SIG-M5 treated with dmso at 0.1 percent for 504 hours (cell line): ENCODE measurements around the gene THOC5.
"Not testable (repeated sequence)": the region's sequence is repeated elsewhere in the genome, so short reads cannot be mapped to it uniquely, and the experiment has no call there.

Experiments used
- DNase-seq: peaks from one replicate; lab custom pipeline; 2025; ENCODE audit not compliant: unreplicated experiment; lab: John Stamatoyannopoulos, UW

The THOC5 gene

DNA sequence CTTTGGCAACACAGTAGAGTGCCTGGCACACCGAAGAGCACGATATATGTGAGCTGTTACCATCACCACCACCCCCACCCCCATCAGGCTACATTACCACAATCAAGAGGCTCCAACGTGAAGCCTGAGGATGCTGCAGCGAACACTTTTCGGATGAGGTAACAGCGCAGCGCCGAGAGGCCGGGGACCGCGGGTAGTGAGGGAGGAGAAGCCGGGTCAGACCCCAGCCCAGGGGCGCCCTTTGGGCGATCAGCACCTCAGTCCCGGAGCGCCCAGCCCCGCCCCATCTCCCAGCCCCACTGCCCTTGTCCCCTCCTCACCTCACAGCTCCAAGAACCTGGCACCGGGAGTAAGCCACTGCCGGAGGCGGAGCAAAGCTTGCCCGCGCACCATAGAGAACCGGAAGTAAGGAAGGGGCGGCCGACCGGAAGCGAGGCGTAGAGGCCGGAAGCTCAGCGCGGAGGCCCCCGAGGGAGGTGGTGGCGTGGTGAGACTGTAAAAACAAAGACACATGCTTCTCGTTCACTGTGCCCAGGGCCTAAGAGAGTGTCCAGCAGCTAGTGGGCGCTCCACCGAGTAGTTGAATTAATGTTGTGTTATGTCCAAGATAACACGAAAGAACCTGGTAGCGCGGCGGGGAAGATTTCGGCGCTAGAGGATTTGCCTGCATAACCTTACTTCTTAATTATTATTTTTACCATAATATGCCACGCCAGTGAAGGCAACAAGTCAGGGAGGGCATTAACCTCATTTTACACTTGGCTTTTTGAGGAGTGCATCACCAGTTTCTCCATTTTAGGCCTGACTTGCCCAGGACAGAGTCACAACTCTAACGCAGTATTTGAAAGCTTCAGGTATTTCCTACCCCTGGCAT is at the start of gene THOC5:
THOC5 (minus strand) TSS at position 407 of the 874 bp plus-strand sequence. CDS start 4,610 bp downstream, outside the sequence.
- DNase-seq, result peak; percentile 91

DNA sequence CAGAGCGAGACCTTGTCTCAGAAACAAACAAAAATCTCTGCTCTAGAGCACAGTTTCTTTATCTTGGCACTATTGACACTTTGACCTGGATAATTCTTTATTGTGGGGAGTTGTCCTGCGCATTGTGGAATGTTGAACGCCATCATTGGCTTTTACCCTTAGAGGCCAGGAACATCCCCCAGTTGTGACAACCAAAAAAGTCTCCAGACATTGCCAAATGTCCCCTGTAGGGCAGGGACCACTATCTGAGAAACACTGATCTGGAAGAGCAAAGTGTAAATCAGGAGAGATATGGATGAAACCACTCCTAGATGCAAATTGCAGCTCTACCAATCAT is 45.1 kb upstream of the THOC5 start:
- DNase-seq, result no peak

DNA sequence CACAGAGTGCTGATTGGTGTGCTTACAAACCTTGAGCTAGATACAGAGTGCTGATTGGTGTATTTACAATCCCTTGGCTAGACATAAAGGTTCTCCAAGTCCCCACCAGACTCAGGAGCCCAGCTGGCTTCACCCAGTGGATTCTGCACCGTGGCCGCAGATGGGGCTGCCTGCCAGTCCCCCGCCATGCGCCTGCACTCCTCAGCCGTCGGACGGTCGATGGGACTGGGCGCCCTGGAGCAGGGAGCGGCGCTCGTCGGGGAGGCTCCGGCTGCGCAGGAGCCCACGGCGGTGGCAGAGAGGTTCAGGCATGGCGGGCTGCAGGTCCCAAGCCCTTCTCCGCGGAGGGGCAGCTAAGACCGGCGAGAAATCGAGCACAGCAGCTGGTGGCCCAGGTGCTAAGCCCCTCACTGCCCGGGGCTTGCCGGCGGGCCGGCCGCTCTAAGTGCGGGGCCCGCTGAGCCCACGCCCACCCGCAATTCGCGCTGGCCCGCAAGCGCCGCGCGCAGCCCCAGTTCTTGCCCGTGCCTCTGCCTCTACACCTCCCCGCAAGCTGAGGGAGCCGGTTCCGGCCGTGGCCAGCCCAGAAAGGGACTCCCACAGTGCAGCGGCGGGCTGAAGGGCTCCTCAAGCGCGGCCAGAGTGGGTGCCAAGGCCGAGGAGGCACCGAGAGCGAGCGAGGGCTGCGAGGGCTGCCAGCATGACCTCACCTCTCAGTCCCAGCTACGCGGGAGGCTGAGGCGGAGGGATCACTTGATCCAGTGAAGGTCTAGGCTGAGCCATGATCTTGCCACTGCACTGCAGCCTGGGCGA is 44.5 kb upstream of the THOC5 start:
- DNase-seq, result not testable (repeated sequence)

DNA sequence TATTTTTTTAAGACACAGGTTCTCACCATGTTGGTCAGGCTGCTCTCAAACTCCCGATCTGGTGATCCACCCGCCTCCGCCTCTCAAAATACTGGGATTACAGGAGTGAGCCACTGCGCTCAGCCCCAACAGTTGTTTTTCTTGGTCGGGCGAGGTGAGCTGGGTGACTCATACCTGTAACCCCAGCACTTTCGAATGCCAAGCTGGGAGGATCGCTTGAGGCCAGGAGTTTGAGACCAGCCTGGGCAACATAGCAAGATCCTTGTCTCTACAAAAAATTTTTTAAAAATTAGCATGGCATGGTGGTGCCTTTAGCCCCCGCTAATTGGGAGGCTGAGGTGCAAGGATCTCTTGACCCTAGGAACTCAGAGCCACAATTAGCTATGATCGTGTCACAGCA is 42.9 kb upstream of the THOC5 start:
- DNase-seq, result no peak

DNA sequence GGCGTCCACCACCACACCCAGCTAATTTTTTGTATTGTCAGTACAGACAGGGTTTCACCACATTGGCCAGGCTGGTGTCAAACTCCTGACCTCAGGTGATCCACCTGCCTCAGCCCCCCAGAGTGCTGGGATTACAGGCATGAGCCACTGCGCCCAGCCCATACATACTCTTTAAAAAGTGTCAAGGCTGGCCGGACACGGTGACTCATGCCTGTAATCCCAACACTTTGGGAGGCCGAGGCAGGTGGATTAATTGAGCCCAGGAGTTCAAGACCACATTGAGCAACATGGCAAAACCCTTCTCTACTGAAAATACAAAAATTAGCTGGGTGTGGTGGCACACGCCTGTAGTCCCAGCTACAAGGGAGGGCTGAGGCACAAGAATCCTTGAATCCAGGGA is 40.9 kb upstream of the THOC5 start:
- not testable (repeated sequence) for DNase-seq

DNA sequence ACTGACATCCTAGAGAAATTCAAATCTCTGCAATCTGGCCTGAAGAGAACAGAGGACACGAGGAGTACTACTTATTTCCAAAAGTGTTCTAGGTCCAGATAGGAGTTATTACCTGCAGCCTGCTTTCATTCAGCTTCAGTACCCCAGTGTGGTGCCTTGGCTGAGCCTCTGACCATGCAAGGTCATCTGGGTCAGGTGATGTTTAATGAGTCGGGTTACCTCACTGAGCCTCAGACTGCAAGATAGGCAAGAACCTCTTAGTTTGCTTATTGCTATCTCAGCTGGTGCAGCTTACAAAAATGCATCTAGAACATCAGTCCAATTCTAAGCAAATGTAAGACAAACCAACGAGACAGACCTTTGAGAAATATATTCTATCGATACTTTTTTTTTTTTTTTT is 40.4 kb upstream of the THOC5 start:
- DNase-seq, result no peak

DNA sequence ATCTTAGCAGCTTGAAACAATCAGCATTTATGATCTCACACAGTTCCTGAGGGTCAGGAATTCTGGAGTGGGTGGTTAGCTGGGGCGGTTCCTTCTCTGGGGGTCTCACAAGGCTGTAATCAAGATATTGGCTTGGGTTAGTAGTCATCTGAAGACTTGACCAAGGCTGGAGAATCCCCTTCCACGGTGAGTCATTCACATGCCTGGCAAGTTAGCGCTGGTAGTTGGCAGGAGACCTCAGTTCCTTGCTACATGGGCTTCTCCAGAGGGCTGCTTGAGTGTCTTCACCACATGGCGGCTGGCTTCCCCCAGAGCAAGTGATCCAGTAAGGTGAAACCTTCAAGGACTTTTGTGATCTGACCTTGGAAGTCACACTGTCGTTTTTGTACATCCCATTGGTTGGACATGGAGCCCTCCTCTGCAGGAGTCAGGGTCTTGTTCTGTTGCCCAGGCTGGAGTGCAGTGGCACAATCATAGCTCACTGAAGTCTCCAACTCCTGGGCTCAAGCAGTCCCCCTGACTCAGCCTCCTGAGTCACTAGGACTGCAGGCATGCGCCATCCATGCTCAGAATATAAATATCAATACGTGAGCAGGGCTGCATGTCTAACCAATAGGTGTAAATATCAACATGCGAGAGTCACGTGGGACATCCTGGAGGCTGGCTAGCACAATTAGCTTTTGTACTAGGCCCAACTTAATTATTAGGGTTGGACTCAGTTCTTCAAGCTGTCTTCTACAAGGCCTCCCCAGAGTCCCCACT is 34.6 kb upstream of the THOC5 start:
- no peak for DNase-seq

DNA sequence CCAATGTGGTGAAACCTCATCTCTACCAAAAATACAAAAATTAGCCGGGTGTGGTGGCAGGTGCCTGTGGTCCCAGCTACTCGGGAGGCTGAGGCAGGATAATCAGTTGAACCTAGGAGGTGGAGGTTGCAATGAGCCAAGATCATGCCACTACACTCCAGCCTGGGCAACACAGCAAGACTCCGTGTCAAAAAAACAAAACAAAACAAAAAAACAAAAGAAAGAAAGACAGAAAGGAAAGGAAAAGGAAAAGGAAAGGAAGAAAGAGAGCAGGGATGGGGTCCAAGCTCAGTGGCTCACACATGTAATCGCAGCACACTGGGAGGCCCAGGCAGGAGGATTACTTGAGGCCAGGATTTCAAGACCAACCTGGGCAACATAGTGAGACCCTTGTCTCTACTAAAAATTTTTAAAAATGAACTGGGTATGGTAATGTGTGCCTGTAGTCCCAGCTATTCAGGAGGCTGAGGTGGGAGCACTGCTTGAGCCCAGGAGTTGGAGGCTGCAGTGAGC is 32.7 kb upstream of the THOC5 start:
- DNase-seq, result not testable (repeated sequence)

DNA sequence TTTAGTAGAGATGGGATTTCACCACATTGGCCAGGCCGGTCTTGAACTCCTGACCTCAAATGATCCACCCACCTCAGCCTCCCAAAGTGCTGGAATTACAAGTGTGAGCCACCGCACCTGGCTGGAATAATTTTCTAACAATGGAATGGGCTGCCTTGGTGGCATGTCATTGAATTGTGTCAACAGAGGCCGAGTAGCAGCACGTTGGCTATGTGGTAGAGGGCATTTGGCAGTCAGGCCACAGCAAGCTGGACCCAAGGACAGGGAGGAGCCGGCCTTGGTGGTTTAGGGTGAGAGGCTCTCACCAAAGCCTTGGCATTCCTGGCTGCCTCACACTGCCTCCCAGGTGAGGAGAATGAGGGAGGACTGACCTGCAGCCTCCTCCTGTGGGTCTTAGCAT is 31.4 kb upstream of the THOC5 start:
- DNase-seq, result no peak

DNA sequence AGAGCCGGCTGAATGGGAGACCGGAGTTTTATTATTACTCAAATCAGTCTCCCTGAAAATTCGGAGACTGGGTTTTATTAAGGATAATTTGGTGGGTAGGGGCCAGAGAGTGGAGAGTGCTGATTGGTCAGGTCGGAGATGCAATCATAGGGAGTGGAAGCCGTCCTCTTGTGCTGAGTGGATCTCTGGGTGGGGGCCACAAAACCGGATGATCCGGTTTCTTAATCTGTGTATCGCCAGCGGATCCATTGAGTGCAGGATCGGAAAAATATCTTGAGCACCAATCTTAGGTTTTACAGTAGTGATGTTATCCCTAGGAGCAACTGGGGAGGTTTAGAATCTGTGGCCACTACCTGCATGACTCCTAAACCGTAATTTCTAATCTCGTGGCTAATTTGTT is 28.2 kb upstream of the THOC5 start:
- DNase-seq, result peak; percentile 6

DNA sequence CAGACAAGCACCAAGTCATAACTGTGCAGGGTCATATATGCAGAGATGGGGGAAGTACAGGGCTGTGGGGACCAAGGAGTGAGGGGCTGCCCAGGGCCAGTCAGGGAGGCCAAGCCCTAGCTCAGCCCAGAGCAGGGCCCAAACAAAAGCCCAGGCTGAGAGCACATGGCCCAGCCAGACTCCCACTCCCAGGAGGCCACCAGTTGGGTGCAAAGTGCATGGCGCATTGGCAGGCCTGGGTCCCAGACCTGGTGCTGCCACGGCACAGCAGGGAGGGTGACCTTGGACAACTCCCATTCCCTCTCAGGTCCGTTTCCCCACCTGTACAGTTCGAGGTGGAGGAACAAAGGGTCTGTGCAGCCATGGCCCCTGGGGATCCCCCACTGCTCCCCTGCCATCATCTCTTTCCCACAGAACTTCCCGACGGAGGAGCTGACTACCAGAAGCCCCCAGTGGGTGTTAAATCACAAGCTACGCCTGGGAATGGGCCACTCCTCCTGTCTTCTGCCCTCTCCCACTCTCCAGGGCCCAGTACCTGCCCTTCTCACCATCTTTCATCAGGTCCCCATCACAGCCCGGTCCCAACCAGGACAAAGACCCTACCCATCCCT is 26.7 kb upstream of the THOC5 start:
- no peak for DNase-seq

DNA sequence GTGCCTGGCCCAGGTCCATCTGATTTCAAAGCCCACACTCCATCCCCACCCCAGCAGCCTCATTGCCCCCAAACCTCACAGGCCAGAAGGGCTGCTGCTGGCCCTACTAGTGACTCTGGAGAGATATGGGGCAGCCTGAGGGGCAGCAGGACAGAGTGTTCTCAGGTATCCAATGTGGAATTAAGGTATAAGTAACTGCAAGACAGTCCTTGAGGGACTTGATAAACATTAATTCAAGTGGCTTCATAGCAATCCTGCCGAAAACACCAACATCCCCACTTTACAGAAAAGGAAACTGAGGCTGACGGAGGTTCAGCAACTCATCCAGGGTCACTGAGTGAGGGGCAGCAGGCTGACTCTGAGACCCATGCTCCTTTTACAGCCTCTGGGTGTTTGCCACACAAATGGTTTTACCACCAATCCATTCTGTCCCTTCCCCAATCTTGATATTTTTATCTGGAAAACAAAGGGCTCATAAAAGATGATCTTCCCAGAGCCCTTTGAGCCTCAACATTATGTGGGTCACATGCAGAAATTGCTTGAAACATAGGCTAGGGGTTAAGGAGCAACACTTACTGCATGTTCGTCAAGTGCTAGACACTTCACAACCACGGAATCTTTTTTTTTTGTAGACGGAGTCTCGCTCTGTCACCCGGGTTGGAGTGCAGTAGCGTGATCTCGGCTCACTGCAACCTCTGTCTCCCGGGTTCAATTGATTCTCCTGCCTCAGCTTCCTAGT is 25.1 kb upstream of the THOC5 start:
- DNase-seq, result no peak

DNA sequence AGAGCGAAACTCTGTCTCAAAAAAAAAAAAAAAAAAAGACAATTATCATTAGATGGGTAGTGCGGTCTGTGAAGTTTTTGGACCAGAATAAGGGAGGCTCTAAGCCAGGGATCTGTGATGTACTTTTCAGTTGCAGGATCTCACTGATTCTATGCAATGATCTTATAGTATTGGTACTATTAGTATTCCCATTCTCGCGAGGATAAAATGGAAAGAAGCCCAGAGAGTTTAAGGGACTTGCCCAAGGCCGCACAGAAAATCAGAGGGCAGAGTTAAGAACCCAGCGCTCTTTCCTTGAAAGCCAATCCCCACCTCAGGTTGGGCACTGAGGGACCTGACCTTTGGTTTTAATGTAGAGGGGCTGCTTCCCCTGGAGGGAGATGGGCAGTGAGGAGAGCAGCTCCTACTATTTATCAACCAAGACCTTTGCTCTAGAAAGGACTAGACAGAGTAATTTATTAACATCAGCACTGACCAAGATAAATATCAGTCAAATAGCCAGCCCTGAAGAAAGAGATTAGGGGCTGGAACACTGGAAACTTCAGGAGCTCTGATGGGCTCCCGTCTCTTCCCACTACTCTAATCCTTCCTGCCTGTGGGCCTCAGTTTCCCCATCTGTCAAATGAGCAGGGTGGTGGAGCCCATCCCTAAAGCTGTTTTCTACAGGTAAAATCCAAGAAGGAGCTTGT is 21.3 kb upstream of the THOC5 start:
- no peak for DNase-seq

DNA sequence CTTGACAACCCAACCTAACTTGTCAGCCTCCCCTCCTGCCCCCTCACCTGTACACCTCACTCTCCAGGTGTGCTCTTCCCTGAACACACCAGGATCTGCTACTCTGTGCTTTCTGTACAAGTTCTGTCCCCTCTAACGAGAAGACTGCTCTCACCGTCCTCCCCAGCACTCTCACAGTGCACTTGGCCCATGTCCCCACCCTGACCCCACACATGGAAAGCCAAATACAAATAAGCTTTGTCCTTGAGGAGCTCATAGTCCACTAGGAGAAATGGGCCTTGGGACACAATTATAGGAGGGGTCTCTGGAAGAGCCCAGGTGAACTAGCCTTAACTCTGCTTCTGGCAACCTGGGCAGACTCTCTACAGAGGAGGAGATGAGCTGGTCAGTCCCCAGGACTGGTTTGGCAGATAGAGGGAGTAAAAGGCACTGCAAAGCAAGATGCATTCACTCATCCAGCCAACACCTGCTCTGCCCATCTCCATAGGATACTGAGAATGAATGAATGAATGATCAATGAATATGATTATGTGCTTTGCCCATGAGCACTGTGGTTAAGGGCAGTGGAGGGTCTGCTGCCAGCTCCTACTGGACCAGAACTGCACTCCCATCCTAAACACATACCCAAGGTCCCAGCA is 17.5 kb upstream of the THOC5 start:
- DNase-seq, result no peak

DNA sequence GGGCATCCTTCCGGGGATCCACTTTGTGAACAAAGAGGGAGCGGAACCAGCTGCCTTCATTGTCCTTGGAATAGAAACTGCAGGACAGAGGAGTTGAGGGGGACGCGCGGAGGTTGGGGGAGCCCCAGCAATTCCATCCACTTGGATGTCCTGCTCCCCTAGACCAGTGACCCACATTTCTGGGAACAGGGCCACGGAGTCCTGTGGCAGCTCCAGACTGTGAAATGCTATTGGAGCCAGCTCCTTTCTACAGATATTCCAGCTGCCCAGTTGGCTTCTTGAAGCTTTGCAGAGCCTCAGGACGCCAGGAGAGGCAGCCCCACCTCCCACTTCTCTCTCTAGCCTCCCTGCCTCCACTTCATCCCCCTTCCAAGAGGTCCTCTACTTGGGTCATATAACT is 16.9 kb upstream of the THOC5 start:
- no peak for DNase-seq

DNA sequence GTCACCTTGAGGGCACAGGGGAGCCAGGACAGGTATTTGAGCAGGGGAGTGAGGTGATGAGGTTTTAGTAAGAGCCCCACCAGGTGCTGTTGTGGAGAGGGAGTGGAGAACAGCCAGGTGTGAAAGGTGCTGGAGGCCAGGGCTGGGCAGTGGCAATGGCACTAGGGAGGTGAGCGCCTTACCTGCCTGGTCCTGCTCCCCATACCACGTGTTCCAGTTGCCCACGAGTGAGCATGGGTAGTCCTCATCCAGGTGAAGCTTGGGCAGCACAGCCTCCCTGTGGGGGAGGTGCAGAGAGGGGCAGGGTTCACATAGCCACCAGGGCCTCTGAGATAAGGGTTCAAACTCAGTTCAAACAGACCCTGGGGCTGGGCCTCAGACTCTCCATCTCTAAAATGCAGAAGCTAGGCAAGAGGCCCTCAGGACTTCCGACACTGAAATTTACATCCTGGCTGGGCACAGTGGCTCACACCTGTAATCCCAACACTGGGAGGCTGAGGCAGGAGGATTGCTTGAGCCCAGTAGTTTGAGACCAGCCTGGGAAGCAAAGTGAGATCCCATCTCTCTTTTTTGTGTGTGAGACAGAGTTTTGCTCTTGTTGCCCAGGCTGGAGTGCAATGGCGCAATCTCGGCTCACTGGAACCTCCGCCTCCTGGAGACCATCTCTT is 15.6 kb upstream of the THOC5 start:
- DNase-seq, result no peak

DNA sequence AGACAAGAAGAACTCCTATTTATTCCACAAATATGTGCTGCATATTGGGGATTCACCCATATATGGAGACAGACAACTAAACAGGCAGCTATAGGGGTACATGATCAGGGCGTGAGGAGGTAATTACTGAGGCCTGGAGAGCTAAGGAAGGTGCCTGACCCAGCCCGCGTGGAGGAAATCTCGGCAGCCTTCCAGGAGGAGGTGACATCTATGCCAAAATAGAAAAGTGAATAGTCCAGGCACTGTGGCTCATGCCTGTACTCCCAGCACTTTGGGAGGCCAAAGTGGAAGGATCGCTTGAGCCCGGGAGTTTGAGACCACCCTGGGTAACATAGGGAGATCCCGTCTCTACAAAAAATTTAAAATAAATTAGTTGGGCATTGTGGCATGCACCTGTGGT is 13.8 kb upstream of the THOC5 start:
- DNase-seq, result no peak

DNA sequence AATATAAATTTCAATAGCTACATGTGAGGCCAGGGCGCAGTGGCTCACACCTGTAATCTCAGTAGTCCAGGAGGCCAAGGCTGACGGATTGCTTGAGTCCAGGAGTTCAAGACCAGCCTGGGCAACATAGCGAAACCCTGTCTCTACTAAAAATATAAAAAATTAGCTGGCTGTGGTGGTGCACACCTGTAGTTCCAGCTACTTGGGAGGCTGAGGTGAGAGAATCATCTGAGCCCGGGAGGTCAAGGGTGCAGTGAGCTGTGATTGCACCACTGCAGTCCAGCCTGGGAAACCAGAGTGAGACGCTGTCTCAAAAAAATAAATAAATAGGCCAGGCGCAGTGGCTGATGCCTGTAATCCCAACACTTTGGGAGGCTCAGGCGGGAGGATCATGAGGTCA is 13.0 kb upstream of the THOC5 start:
- DNase-seq, result not testable (repeated sequence)
